A673 (cell line): ENCODE measurements around the gene HDAC7. TPM values are rescaled to one million over a fixed set of nuclear protein-coding genes. Genes with fewer than 3 reads are reported as not detected.

Experiments used
- BruUV-seq: library from RNA; stranded (reverse); fragments of 400-500 nt; replicated peaks from 2 replicates; lab custom pipeline; 2021; lab: Mats Ljungman, UMichigan
- CTCF ChIA-PET: fragments of 300-600 bp; sonication (Branson Sonifier 250); formaldehyde crosslinking; loops from one replicate; lab custom pipeline; 2022; ENCODE audit warnings: antibody characterized with exemption; lab: Charles Lee
- POLR2A ChIA-PET: fragments of 300-600 bp; sonication (Branson Sonifier 250); formaldehyde crosslinking; loops from one replicate; lab custom pipeline; 2022; ENCODE audit warnings: antibody characterized with exemption; ENCODE audit not compliant: low non-redundant PET; lab: Charles Lee
- DNase-seq: peaks from one replicate; pipeline ENCODE4 v3.0.0-alpha.2; 2015; ENCODE audit warnings: low spot score
- H3K27ac ChIP-seq: fragments of 200-600 bp; sonication (generic); 2 replicates; pipeline ENCODE4 v1.5.1; 2016; ENCODE audit warnings: mixed run types, low read depth, mild to moderate bottlenecking, mixed read lengths, antibody characterized with exemption, low read length; ENCODE audit not compliant: poor library complexity, severe bottlenecking
- H3K27me3 ChIP-seq: fragments of 200-600 bp; sonication (generic); replicated peaks from 2 replicates; pipeline ENCODE4 v1.6.1; 2017; ENCODE audit warnings: mixed run types, low read depth, mild to moderate bottlenecking, mixed read lengths, antibody characterized with exemption, low read length; ENCODE audit not compliant: insufficient read depth, poor library complexity
- H3K36me3 ChIP-seq: fragments of 200-600 bp; sonication (generic); 2 replicates; pipeline ENCODE4 v1.6.1; 2016; ENCODE audit warnings: mixed run types, mild to moderate bottlenecking, mixed read lengths, antibody characterized with exemption, low read length; ENCODE audit not compliant: insufficient read depth, poor library complexity, severe bottlenecking
- H3K4me1 ChIP-seq: fragments of 200-600 bp; sonication (generic); 2 replicates; pipeline ENCODE4 v1.6.1; 2017; ENCODE audit warnings: mixed run types, mild to moderate bottlenecking, mixed read lengths, antibody characterized with exemption, low read length; ENCODE audit not compliant: insufficient read depth, poor library complexity, severe bottlenecking
- H3K4me3 ChIP-seq: fragments of 200-600 bp; sonication (generic); 2 replicates; pipeline ENCODE4 v1.5.1; 2016; ENCODE audit warnings: low read depth, mixed run types, mild to moderate bottlenecking, mixed read lengths, low read length; ENCODE audit not compliant: poor library complexity, severe bottlenecking
- H3K9me3 ChIP-seq: fragments of 200-600 bp; sonication (generic); 2 replicates; pipeline ENCODE4 v1.6.1; 2016; ENCODE audit warnings: mixed run types, low read depth, mild to moderate bottlenecking, mixed read lengths, antibody characterized with exemption, low read length; ENCODE audit not compliant: poor library complexity, severe bottlenecking
- EZH2 ChIP-seq: fragments of 200-600 bp; sonication (generic); IDR thresholded peaks from 2 replicates; pipeline ENCODE4 v1.6.1; 2017; ENCODE audit warnings: borderline replicate concordance, low read depth, mild to moderate bottlenecking, mixed read lengths, antibody characterized with exemption, low read length; ENCODE audit not compliant: poor library complexity, severe bottlenecking
- intact Hi-C: fragments of 100-400 bp; cut with micrococcal nuclease; formaldehyde crosslinking; loops from one replicate; pipeline ENCODE4 v1.10.0; 2022; ENCODE audit not compliant: unreplicated experiment
- total RNA-seq: library from RNA; stranded (reverse); gene quantifications from 2 replicates; pipeline ENCODE4 v1.2.3, GENCODE V29; 2021
- TF ChIP-seq, protein P1 (sequence below): fragments of 300-800, 200-600 bp; sonication (generic); conservative IDR thresholded peaks from 2 replicates; pipeline ENCODE4 v1.5.1; 2017; ENCODE audit warnings: low read depth, mild to moderate bottlenecking, antibody characterized with exemption, low read length, moderate library complexity, mixed read lengths

Gene HDAC7
- total RNA-seq, 1 experiment from 2014 or later = 58.9 TPM

DNA sequence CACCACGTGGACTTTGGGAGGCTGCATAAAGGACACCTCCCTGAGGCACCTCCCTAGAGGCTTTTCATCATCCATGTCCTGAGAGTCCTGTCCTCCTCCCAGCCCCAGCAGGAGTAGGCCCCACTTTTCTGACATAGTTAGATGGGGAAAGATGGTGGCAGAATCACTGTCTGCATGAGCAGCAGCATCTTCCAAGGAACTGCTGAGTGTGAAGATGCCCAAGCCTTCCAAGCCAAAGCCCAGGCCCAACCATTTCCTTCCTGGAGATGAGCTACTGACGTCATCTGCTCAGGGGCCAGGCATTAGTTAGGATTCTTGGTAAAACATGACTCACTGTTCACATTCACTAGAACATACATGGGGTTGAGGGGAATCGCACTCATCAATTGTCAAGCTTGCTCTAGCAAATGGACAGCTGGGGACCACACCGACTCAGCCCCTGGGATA is 47.8 kb upstream of the HDAC7 start:
- BruUV-seq = no TSS peak
- Histone ChIP-seq H3K4me1 (no peaks in the 10 kb centered on the region), H3K27ac (no peak overlapping the region), H3K27me3 (no peaks in the 10 kb centered on the region), H3K36me3 (no peaks in the 10 kb centered on the region), H3K9me3 (no peaks in the 10 kb centered on the region), H3K4me3 (no peak overlapping the region)
- CTCF ChIA-PET = no interaction called here
- TF ChIP-seq EZH2 = no peak
- TF ChIP-seq, protein P1, sequence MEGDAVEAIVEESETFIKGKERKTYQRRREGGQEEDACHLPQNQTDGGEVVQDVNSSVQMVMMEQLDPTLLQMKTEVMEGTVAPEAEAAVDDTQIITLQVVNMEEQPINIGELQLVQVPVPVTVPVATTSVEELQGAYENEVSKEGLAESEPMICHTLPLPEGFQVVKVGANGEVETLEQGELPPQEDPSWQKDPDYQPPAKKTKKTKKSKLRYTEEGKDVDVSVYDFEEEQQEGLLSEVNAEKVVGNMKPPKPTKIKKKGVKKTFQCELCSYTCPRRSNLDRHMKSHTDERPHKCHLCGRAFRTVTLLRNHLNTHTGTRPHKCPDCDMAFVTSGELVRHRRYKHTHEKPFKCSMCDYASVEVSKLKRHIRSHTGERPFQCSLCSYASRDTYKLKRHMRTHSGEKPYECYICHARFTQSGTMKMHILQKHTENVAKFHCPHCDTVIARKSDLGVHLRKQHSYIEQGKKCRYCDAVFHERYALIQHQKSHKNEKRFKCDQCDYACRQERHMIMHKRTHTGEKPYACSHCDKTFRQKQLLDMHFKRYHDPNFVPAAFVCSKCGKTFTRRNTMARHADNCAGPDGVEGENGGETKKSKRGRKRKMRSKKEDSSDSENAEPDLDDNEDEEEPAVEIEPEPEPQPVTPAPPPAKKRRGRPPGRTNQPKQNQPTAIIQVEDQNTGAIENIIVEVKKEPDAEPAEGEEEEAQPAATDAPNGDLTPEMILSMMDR = no peak
- peak; percentile 33 for DNase-seq
- intact Hi-C loops = no loop called here
- POLR2A ChIA-PET = no interaction called here

DNA sequence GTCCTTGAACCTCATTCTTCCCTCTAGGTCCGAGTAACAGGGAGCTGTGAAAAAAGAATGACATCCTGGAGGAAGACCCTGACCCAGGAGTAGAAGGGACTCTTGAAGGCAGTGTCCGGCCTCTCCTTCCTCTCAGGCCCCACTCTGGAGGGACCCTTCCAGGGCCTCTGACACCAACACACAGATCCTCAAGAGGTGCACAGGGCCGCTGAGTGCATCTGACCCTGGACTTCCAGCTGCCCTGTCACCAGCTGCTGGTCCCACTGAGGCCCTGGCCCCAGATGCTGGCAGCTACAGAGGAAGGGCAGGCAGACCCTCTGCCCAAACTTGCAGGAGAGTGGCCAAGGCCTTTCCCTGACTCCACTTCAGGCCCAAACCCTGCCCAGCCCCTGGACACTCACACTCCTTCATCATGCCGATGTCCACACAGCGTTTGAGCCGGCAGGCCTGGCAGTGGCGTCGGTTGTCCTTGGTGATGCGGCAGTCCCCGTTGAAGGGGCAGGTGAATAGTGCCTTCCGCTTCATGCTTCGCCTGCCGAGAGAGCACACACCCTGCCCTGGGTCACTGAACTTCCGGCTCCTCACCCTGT is 45.0 kb upstream of the HDAC7 start:
- ChIA-PET CTCF (no interaction called here), POLR2A (no interaction called here)
- TF ChIP-seq EZH2 = no peak
- TF ChIP-seq, protein P1 = no peak
- no peaks in the 10 kb centered on the region for H3K27me3 ChIP-seq
- intact Hi-C loops = no loop called here
- H3K9me3 ChIP-seq = no peaks in the 10 kb centered on the region
- H3K4me3 ChIP-seq = no peak overlapping the region
- no peak overlapping the region for H3K27ac ChIP-seq
- no peaks in the 10 kb centered on the region for H3K36me3 ChIP-seq
- no TSS peak for BruUV-seq
- no peak for DNase-seq
- H3K4me1 ChIP-seq = no peaks in the 10 kb centered on the region

DNA sequence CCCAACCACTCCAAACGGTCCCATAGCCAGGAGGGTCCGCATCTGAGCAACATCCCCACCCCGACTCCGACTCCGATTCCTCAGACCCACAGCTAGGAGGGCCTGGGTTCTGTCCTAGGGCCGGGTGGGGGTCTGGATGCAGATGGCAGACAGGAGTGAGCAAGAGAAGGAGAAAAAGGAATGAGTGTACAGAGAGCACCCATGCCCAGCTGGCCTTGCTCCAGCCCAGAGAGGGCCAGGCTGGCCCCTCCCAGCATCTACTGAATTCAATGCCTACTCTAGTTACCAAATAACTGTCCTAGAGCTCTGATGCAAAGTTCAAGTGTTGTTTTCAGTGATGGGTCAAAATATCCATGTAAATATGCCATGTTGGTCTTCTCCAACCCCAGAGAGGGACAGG is 44.3 kb upstream of the HDAC7 start:
- intact Hi-C loops = no loop called here
- no peaks in the 10 kb centered on the region for H3K9me3 ChIP-seq
- H3K27ac ChIP-seq = no peak overlapping the region
- no peak for TF ChIP-seq EZH2
- TF ChIP-seq, protein P1 = no peak
- no peak overlapping the region for H3K4me3 ChIP-seq
- no peaks in the 10 kb centered on the region for H3K27me3 ChIP-seq
- no peak for DNase-seq
- CTCF ChIA-PET = no interaction called here
- BruUV-seq = no TSS peak
- no peaks in the 10 kb centered on the region for H3K4me1 ChIP-seq
- no peaks in the 10 kb centered on the region for H3K36me3 ChIP-seq
- POLR2A ChIA-PET = no interaction called here
